Ovary (tissue), 9 donors: ENCODE measurements around the gene GPR35. TPM values are rescaled to one million over a fixed set of nuclear protein-coding genes. Genes with fewer than 3 reads are reported as not detected.

Experiments used
- DNase-seq, 5 donors: peaks; one replicate each; pipeline ENCODE4 v3.0.0-alpha.2; 2019 to 2020
- H3K27ac ChIP-seq, 2 donors: fragments of 200-600 bp; one replicate each; pipeline versions ENCODE4 v1.5.1 to v1.8.0; 2019 to 2022
- H3K27me3 ChIP-seq: fragments of 200-600 bp; one replicate; pipeline ENCODE4 v1.8.0; 2022
- H3K36me3 ChIP-seq: fragments of 200-600 bp; sonication (generic); one replicate; pipeline ENCODE4 v1.5.1; 2019
- H3K4me1 ChIP-seq: one replicate; pipeline ENCODE4 v1.8.1; 2013; ENCODE audit warnings: mild to moderate bottlenecking, moderate library complexity; ENCODE audit not compliant: insufficient read depth
- H3K4me3 ChIP-seq: fragments of 200-600 bp; sonication (generic); one replicate; pipeline ENCODE4 v1.5.1; 2017
- H3K9me3 ChIP-seq, 2 donors: fragments of 200-600 bp in 1 of 2; sonication (generic) in 1 of 2; one replicate each; pipeline versions ENCODE4 v1.5.1 to v1.8.1; 2013 to 2019; ENCODE audit warnings: mild to moderate bottlenecking in 1 of 2, moderate library complexity in 1 of 2
- CTCF ChIP-seq, 3 donors: fragments of 450-650 bp in 2 of 3; fragments of 200-600 bp in 1 of 3; IDR thresholded peaks; one replicate each; pipeline versions ENCODE4 v1.5.1 to v1.8.0; 2016 to 2022; ENCODE audit warnings: antibody characterized with exemption in 3 of 3, mild to moderate bottlenecking in 1 of 3
- EP300 ChIP-seq: sonication (generic); formaldehyde crosslinking; IDR thresholded peaks from one replicate; pipeline ENCODE4 v1.6.1; 2017; ENCODE audit warnings: antibody characterized with exemption
- POLR2A ChIP-seq: fragments of 450-650 bp; IDR thresholded peaks from one replicate; pipeline ENCODE4 v1.6.1; 2017; ENCODE audit warnings: antibody characterized with exemption, mild to moderate bottlenecking, moderate library complexity
- WGBS, 3 donors: extraction: QIAGEN DNeasy Blood & Tissue Kit in 1 of 3; methylation state at CpG; one replicate each; pipeline versions ENCODE4 v1.1.5 to v1.1.7; 2013 to 2017; 5-methylcytosine and 5-hydroxymethylcytosine counted together
- intact Hi-C, 4 donors: fragments of 100-400 bp; cut with DNase I; formaldehyde crosslinking; loops; one replicate each; pipeline versions ENCODE4 v1.11.0 to v1.15.1; 2022 to 2023
- polyA plus RNA-seq, 2 donors: library from polyadenylated mRNA; stranded (reverse); fragments of 200-250 nt in 1 of 2; fragments of 350-450 nt in 1 of 2; fragmentation: Illumina TruSeq in 1 of 2; extraction: RNeasy Lipid Tissue Mini Kit (QIAGEN cat#74804) in 1 of 2; gene quantifications; one replicate each; pipeline ENCODE4 v1.2.3, GENCODE V29; 2013 to 2014
- total RNA-seq, 7 donors: library from RNA; depleted of rRNA in 2 of 7; stranded (reverse); fragments of >200 nt in 2 of 7; fragmentation: NEBNext Ultra II Directional in 3 of 7; extraction: Animal tissue kit (Norgen Biotek cat#: 25700) in 3 of 7; gene quantifications; one replicate each; pipeline versions ENCODE4 v1.1.0 to v1.2.4, GENCODE V29; 2016 to 2023
- donor health status: DM: no; HTN: no; CAD: no; lungs with moderate emphysema.
- donor health status: DM: no; HTN: no; CAD: no.
- donor health status: Bipolar disorder and iron deficiency.
- donor health status: DM: yes; HTN: yes; CAD: no.
- donor health status: DM: no; HTN: no; CAD: no.
- donor health status: DM: yes; HTN: yes; CAD: no.

GPR35 gene
- total and polyA plus RNA-seq, 9 donors, result 0.27 to 4.2 (median 2.4) TPM

- Histone ChIP-seq H3K27ac (no peak overlapping the region), H3K4me3 (no peak overlapping the region), H3K36me3 (no peaks in the 10 kb centered on the region), H3K4me1 (no peaks in the 10 kb centered on the region), H3K9me3 (no peaks in the 10 kb centered on the region), H3K27me3 (no peaks in the 10 kb centered on the region)
- intact Hi-C loops, result no loop called here
- whole genome bisulfite sequencing, 3 donors, result 89 to 90% (median 90%) methylated on average over 32 of the region's 32 CpGs
- no peak for TF ChIP-seq CTCF (IDR thresholded peaks at IDR 0.05)
- no peak for TF ChIP-seq EP300
- no peak for TF ChIP-seq POLR2A
- peak in 3 of 5 donors; percentile 13 to 33 (median 14) for DNase-seq
Measured at GRCh38 chr2:240602266-240603050, 22.8 kb upstream of the GPR35 start.

- no peaks in the 10 kb centered on the region for H3K36me3 ChIP-seq
- no peaks in the 10 kb centered on the region for H3K9me3 ChIP-seq
- no peaks in the 10 kb centered on the region for H3K27me3 ChIP-seq
- no peaks in the 10 kb centered on the region for H3K4me1 ChIP-seq
- DNase-seq, result peak in 3 of 5 donors; percentile 11 to 33 (median 12)
- WGBS, 3 donors, result 86 to 92% (median 89%) methylated on average over 22 of the region's 22 CpGs
- H3K4me3 ChIP-seq, result no peak overlapping the region
- TF ChIP-seq POLR2A, result no peak
- no peak overlapping the region for H3K27ac ChIP-seq
- intact Hi-C loops, result no loop called here
Measured at GRCh38 chr2:240603081-240603835, 22.0 kb upstream of the GPR35 start.

- 80 to 86% (median 81%) methylated on average over 10 of the region's 10 CpGs for WGBS, 3 donors
- no peak overlapping the region for H3K4me3 ChIP-seq
- H3K4me1 ChIP-seq, result no peaks in the 10 kb centered on the region
- H3K27me3 ChIP-seq, result no peaks in the 10 kb centered on the region
- TF ChIP-seq POLR2A, result no peak
- no peak for TF ChIP-seq CTCF (IDR thresholded peaks at IDR 0.05)
- no peak for TF ChIP-seq EP300
- H3K27ac ChIP-seq, result no peak overlapping the region
- intact Hi-C loops, result no loop called here
- DNase-seq, result peak in 3 of 5 donors; percentile 12 to 30 (median 17)
- H3K36me3 ChIP-seq, result no peaks in the 10 kb centered on the region
- H3K9me3 ChIP-seq, result no peaks in the 10 kb centered on the region
Measured at GRCh38 chr2:240603846-240604245, 21.4 kb upstream of the GPR35 start.

- TF ChIP-seq EP300 (no peak), CTCF (IDR thresholded peaks at IDR 0.05) (peak in 2 of 3 donors; percentile 25 to 32)
- DNase-seq, result peak; percentile 68 to 83 (median 77)
Measured at GRCh38 chr2:240604291-240604938, 20.9 kb upstream of the GPR35 start.

More at GRCh38 chr2:240604291-240604938, 20.9 kb upstream of the GPR35 start:
- Histone ChIP-seq H3K27me3 (no peaks in the 10 kb centered on the region), H3K4me3 (no peak overlapping the region), H3K27ac (no peak overlapping the region), H3K36me3 (no peaks in the 10 kb centered on the region), H3K4me1 (no peaks in the 10 kb centered on the region), H3K9me3 (no peaks in the 10 kb centered on the region)
- WGBS, 3 donors, result 26 to 35% (median 35%) methylated on average over 10 to 11 of the region's 11 CpGs
- intact Hi-C loops, result no loop called here
